ENCODE measurements around the gene SPAG16.

DNA sequence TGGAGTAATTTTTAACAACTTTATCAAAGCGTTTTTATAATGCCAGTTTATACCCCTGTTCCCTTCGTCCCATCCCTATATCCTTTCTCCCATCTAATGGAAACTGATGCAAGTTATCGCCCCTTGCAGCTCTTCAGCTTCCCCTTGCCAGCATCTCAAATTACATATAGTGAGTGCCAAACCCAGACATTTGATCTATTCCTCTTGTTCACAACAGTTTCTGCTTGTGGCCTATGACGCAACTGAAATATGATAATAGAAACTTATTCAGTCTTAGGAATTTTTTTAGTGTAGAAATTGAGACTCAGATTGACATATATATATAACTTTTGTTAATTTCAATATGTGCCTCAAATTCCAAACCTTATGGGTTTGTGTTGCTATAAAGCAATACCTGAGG lies 564.4 kb downstream of the SPAG16 start:
- TF ChIP-seq, protein P1, sequence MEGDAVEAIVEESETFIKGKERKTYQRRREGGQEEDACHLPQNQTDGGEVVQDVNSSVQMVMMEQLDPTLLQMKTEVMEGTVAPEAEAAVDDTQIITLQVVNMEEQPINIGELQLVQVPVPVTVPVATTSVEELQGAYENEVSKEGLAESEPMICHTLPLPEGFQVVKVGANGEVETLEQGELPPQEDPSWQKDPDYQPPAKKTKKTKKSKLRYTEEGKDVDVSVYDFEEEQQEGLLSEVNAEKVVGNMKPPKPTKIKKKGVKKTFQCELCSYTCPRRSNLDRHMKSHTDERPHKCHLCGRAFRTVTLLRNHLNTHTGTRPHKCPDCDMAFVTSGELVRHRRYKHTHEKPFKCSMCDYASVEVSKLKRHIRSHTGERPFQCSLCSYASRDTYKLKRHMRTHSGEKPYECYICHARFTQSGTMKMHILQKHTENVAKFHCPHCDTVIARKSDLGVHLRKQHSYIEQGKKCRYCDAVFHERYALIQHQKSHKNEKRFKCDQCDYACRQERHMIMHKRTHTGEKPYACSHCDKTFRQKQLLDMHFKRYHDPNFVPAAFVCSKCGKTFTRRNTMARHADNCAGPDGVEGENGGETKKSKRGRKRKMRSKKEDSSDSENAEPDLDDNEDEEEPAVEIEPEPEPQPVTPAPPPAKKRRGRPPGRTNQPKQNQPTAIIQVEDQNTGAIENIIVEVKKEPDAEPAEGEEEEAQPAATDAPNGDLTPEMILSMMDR (IDR thresholded peaks at IDR 0.05), result no peak
- TF ChIP-seq POLR2A (IDR thresholded peaks at IDR 0.05) (no peak), POLR2AphosphoS5 (IDR thresholded peaks at IDR 0.05) (no peak)

Measured in transverse colon (tissue), 4 donors.